ENCODE results near the gene CDHR1. TPM values are rescaled to one million over a fixed set of nuclear protein-coding genes. Genes with fewer than 3 reads are reported as not detected.

The CDHR1 gene
- polyA plus RNA-seq, 1 of the 3 experiments (the other 2 are of a cell fraction), result 0.02 TPM

DNA sequence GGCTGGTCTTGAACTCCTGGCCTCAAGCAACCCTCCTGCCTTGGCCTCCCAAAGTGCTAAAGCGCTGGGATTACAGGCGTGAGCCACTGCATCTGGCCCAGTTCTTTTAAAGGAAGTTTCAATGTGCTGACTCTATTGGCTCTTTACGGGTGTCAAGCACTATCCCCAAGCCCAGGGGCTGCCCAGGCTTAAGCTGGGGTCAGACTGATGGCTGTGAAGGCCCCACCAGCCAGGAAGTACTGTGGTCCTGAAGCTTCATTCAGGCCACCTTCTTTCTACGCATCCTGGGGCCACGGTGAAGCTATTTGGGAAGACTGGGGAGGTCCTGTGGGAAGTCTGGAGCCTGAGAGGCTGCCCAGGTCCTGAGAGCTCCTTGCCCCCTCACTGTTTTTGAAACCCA, 12.7 kb upstream of the CDHR1 start:
- H3K79me2 ChIP-seq (ENCODE audit: insufficient read depth), result no peaks in the 10 kb centered on the region
- no peaks in the 10 kb centered on the region for H3K36me3 ChIP-seq (replicated peaks in 1 of 2; ENCODE audit: control insufficient read depth in 1 of 2, insufficient read depth in 2 of 2, low read length in 1 of 2)
- no peak overlapping the region for H3K27ac ChIP-seq (ENCODE audit: low read depth in 2 of 2, low read length in 1 of 2)
- no peaks in the 10 kb centered on the region for H4K20me1 ChIP-seq (ENCODE audit: insufficient read depth)
- H3K9ac ChIP-seq, result no peak overlapping the region
- ChIA-PET POLR2A (no interaction called here), CTCF (interaction anchor here (1.3 to 2.1 kb wide), 2 partner anchors 14 to 34 kb away, joined by 3 to 5 read pairs; no protein-coding TSS in a partner anchor)
- H3K4me1 ChIP-seq (ENCODE audit: control insufficient read depth in 1 of 2, insufficient read depth in 2 of 2, low read depth in 1 of 2, low read length in 1 of 2), result peaks cover 0 to 10% of the 10 kb centered on the region in 2 experiments; a peak in 1 of 4 replicates
- no peak overlapping the region for H3K4me2 ChIP-seq
- H3F3A ChIP-seq (replicated peaks; ENCODE audit: insufficient read depth), result no peaks in the 10 kb centered on the region
- H3K27me3 ChIP-seq (ENCODE audit: insufficient read depth), result no peaks in the 10 kb centered on the region
- H3K4me3 ChIP-seq (ENCODE audit: low read depth in 2 of 2, low read length in 1 of 2), result no peak overlapping the region
- H2AFZ ChIP-seq (ENCODE audit: low read depth), result no peak overlapping the region
- H3K9me2 ChIP-seq, result no peaks in the 10 kb centered on the region
- H3K9me3 ChIP-seq, result no peaks in the 10 kb centered on the region
- DNase-seq, result no peak
- TF ChIP-seq SIN3A (IDR thresholded peaks at IDR 0.05; ENCODE audit: borderline replicate concordance, low read depth, low read length) (no peak), RFX5 (IDR thresholded peaks at IDR 0.05; ENCODE audit: low read length) (no peak), JUND (IDR thresholded peaks at IDR 0.05) (no peak), RCOR1 (IDR thresholded peaks at IDR 0.05; ENCODE audit: low read length) (no peak), RXRA (IDR thresholded peaks at IDR 0.05; ENCODE audit: borderline replicate concordance, low read depth) (no peak)
- TF ChIP-seq, protein P1, sequence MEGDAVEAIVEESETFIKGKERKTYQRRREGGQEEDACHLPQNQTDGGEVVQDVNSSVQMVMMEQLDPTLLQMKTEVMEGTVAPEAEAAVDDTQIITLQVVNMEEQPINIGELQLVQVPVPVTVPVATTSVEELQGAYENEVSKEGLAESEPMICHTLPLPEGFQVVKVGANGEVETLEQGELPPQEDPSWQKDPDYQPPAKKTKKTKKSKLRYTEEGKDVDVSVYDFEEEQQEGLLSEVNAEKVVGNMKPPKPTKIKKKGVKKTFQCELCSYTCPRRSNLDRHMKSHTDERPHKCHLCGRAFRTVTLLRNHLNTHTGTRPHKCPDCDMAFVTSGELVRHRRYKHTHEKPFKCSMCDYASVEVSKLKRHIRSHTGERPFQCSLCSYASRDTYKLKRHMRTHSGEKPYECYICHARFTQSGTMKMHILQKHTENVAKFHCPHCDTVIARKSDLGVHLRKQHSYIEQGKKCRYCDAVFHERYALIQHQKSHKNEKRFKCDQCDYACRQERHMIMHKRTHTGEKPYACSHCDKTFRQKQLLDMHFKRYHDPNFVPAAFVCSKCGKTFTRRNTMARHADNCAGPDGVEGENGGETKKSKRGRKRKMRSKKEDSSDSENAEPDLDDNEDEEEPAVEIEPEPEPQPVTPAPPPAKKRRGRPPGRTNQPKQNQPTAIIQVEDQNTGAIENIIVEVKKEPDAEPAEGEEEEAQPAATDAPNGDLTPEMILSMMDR (IDR thresholded peaks at IDR 0.05), result no peak
- TF ChIP-seq, protein P2, sequence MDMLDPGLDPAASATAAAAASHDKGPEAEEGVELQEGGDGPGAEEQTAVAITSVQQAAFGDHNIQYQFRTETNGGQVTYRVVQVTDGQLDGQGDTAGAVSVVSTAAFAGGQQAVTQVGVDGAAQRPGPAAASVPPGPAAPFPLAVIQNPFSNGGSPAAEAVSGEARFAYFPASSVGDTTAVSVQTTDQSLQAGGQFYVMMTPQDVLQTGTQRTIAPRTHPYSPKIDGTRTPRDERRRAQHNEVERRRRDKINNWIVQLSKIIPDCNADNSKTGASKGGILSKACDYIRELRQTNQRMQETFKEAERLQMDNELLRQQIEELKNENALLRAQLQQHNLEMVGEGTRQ (IDR thresholded peaks at IDR 0.05; ENCODE audit: borderline replicate concordance, low read depth, low read length), result no peak
- TF ChIP-seq, protein P3, sequence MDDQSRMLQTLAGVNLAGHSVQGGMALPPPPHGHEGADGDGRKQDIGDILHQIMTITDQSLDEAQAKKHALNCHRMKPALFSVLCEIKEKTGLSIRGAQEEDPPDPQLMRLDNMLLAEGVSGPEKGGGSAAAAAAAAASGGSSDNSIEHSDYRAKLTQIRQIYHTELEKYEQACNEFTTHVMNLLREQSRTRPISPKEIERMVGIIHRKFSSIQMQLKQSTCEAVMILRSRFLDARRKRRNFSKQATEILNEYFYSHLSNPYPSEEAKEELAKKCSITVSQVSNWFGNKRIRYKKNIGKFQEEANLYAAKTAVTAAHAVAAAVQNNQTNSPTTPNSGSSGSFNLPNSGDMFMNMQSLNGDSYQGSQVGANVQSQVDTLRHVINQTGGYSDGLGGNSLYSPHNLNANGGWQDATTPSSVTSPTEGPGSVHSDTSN (IDR thresholded peaks at IDR 0.05), result no peak
- 73% methylated on average over 5 of the region's 5 CpGs for WGBS (ENCODE audit: low lambda C conversion rate)

DNA sequence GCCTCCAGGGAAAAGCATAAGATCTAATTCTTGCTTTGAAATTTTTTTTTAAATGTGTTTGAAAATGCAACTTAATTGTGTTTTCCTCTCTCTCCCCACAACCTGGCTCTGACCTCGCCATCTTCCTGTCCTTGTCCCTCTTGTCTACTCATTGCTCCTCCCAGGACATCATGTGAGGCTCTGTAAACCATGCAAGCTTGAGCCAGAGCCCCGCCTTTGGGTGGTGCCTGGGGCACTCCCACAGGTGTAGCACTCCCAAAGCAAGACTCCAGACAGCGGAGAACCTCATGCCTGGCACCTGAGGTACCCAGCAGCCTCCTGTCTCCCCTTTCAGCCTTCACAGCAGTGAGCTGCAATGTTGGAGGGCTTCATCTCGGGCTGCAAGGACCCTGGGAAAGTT, 9.8 kb upstream of the CDHR1 start:
- ChIA-PET POLR2A (no interaction called here), CTCF (interaction anchor here (1.4 kb wide), 1 partner anchor 36 kb away, joined by 3 read pairs; no protein-coding TSS in a partner anchor)
- H3K4me1 ChIP-seq (ENCODE audit: control insufficient read depth in 1 of 2, insufficient read depth in 2 of 2, low read depth in 1 of 2, low read length in 1 of 2), result peaks cover 0 to 3% of the 10 kb centered on the region in 2 experiments; a peak in 1 of 4 replicates
- no peaks in the 10 kb centered on the region for H3K27me3 ChIP-seq (ENCODE audit: insufficient read depth)
- no peaks in the 10 kb centered on the region for H3F3A ChIP-seq (replicated peaks; ENCODE audit: insufficient read depth)
- H3K9me2 ChIP-seq, result no peaks in the 10 kb centered on the region
- no peak for DNase-seq
- no peaks in the 10 kb centered on the region for H3K79me2 ChIP-seq (ENCODE audit: insufficient read depth)
- 17% methylated on average over 4 of the region's 4 CpGs for WGBS (ENCODE audit: low lambda C conversion rate)
- H3K9me3 ChIP-seq, result no peaks in the 10 kb centered on the region
- H3K36me3 ChIP-seq (replicated peaks in 1 of 2; ENCODE audit: control insufficient read depth in 1 of 2, insufficient read depth in 2 of 2, low read length in 1 of 2), result no peaks in the 10 kb centered on the region
- no peak overlapping the region for H3K4me3 ChIP-seq (ENCODE audit: low read depth in 2 of 2, low read length in 1 of 2)
- H2AFZ ChIP-seq (ENCODE audit: low read depth), result no peak overlapping the region
- H3K9ac ChIP-seq, result no peak overlapping the region
- H3K4me2 ChIP-seq, result no peak overlapping the region
- H4K20me1 ChIP-seq (ENCODE audit: insufficient read depth), result no peaks in the 10 kb centered on the region
- no peak overlapping the region for H3K27ac ChIP-seq (ENCODE audit: low read depth in 2 of 2, low read length in 1 of 2)
- TF ChIP-seq, protein P2 (IDR thresholded peaks at IDR 0.05; ENCODE audit: borderline replicate concordance, low read depth, low read length), result no peak
- TF ChIP-seq GATA2 (CRISPR knock-in tag; IDR thresholded peaks at IDR 0.05), result no peak
- TF ChIP-seq RCOR1 (IDR thresholded peaks at IDR 0.05; ENCODE audit: low read length), result no peak
- TF ChIP-seq, protein P4, sequence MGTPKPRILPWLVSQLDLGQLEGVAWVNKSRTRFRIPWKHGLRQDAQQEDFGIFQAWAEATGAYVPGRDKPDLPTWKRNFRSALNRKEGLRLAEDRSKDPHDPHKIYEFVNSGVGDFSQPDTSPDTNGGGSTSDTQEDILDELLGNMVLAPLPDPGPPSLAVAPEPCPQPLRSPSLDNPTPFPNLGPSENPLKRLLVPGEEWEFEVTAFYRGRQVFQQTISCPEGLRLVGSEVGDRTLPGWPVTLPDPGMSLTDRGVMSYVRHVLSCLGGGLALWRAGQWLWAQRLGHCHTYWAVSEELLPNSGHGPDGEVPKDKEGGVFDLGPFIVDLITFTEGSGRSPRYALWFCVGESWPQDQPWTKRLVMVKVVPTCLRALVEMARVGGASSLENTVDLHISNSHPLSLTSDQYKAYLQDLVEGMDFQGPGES (IDR thresholded peaks at IDR 0.05; ENCODE audit: low read depth, low read length), result no peak
- TF ChIP-seq, protein P3 (IDR thresholded peaks at IDR 0.05), result no peak
- TF ChIP-seq, protein P1 (IDR thresholded peaks at IDR 0.05), result no peak
- no peak for TF ChIP-seq ELF1 (IDR thresholded peaks at IDR 0.05)
- TF ChIP-seq RAD21 (IDR thresholded peaks at IDR 0.05; ENCODE audit: low read length), result no peak
- TF ChIP-seq POLR2AphosphoS5 (IDR thresholded peaks at IDR 0.05; ENCODE audit: low read depth, low read length), result no peak
- no peak for TF ChIP-seq SIN3A (IDR thresholded peaks at IDR 0.05; ENCODE audit: borderline replicate concordance, low read depth, low read length)

Data from SK-N-SH (cell line).